Measurements from ENCODE around the gene OR51L1. TPM values are rescaled to one million over a fixed set of nuclear protein-coding genes. Genes with fewer than 3 reads are reported as not detected.
"Not testable (repeated sequence)": the region's sequence is repeated elsewhere in the genome, so short reads cannot be mapped to it uniquely, and the experiment has no call there.

OR51L1 gene, protein sequence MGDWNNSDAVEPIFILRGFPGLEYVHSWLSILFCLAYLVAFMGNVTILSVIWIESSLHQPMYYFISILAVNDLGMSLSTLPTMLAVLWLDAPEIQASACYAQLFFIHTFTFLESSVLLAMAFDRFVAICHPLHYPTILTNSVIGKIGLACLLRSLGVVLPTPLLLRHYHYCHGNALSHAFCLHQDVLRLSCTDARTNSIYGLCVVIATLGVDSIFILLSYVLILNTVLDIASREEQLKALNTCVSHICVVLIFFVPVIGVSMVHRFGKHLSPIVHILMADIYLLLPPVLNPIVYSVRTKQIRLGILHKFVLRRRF
- not detected in 2 replicates for total RNA-seq

DNA sequence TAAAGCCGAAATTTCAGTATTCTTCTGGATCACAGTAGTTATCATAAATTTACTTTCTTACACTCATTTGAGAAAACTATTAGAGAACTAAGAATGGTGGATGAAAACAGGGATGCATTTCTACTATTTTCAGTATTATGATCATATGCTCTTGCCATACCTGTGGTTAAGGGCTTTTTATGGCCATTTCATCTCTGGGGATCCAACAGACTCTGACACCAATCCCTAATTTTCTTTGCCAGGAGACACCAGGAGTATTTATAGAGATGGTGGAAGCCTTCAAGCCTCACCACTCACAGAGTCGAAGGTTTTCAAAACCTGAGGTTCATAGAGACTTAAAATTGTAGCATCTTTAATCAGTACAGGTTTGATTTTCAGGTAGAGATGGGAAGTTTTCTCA, at the start of gene OR51L1:
TSS of gene OR51L1 (plus strand) at position 301 of the 400 bp plus-strand sequence. CDS start 4,132 bp downstream, outside the sequence.
- no peaks in the 10 kb centered on the region for H3K36me3 ChIP-seq (ENCODE audit: insufficient read depth, low read length)
- DNase-seq (ENCODE audit: insufficient read length, low spot score, missing footprints): no peak
- H3K4me3 ChIP-seq (ENCODE audit: insufficient read depth, low read length): no peak within 1 kb of the TSS
- no peaks in the 10 kb centered on the region for H4K20me1 ChIP-seq (ENCODE audit: insufficient read depth, low read length)
- H3K9me3 ChIP-seq (ENCODE audit: low read depth, low read length): no peaks in the 10 kb centered on the region
- H3K27ac ChIP-seq (ENCODE audit: low read depth, low read length): no peak within 1 kb of the TSS
- H3K4me2 ChIP-seq (ENCODE audit: insufficient read depth, low read length): no peak within 1 kb of the TSS
- no peaks in the 10 kb centered on the region for H3K4me1 ChIP-seq (ENCODE audit: insufficient read depth, low read length)
- no peaks in the 10 kb centered on the region for H3K79me2 ChIP-seq (ENCODE audit: insufficient read depth, low read length)
- no peak within 1 kb of the TSS for H2AFZ ChIP-seq (ENCODE audit: low read length)
- TF ChIP-seq CTCF (IDR thresholded peaks at IDR 0.05; ENCODE audit: extremely low read depth, low read depth, low read length): no peak
- H3K27me3 ChIP-seq (ENCODE audit: insufficient read depth, low read length): no peaks in the 10 kb centered on the region

DNA sequence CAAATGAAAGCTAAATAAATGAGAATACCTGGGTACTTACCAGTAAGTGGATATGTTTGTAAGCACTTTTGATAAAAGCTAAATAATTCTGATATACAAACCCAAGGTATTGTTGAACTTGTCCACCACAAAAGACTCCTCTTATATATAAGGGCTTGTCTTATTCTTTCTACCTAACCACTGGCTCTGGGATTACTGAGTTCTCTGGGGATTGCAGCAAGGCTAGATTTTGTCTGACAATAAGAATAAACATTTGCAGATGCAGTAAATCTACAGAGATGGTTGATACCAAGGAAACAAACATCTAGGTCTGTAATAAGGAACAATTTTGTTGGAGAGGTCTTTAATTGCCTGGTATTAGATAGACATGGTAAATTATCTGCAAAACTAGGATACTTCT, 47.1 kb upstream of the OR51L1 start, which contains the start of gene OR51A4:
TSS of gene OR51A4 (minus strand) at position 101 of the 400 bp plus-strand sequence. CDS start 505 bp downstream, outside the sequence.
- no peaks in the 10 kb centered on the region for H3K79me2 ChIP-seq (ENCODE audit: insufficient read depth, low read length)
- H3K27ac ChIP-seq (ENCODE audit: low read depth, low read length): no peak within 1 kb of the TSS
- no peak for TF ChIP-seq CTCF (IDR thresholded peaks at IDR 0.05; ENCODE audit: extremely low read depth, low read depth, low read length)
- no peaks in the 10 kb centered on the region for H3K9me3 ChIP-seq (ENCODE audit: low read depth, low read length)
- no peak within 1 kb of the TSS for H3K4me2 ChIP-seq (ENCODE audit: insufficient read depth, low read length)
- DNase-seq (ENCODE audit: insufficient read length, low spot score, missing footprints): no peak
- H3K36me3 ChIP-seq (ENCODE audit: insufficient read depth, low read length): no peaks in the 10 kb centered on the region
- H4K20me1 ChIP-seq (ENCODE audit: insufficient read depth, low read length): no peaks in the 10 kb centered on the region
- no peak within 1 kb of the TSS for H3K4me3 ChIP-seq (ENCODE audit: insufficient read depth, low read length)
- H2AFZ ChIP-seq (ENCODE audit: low read length): no peak within 1 kb of the TSS
- H3K4me1 ChIP-seq (ENCODE audit: insufficient read depth, low read length): no peaks in the 10 kb centered on the region
- no peaks in the 10 kb centered on the region for H3K27me3 ChIP-seq (ENCODE audit: insufficient read depth, low read length)

DNA sequence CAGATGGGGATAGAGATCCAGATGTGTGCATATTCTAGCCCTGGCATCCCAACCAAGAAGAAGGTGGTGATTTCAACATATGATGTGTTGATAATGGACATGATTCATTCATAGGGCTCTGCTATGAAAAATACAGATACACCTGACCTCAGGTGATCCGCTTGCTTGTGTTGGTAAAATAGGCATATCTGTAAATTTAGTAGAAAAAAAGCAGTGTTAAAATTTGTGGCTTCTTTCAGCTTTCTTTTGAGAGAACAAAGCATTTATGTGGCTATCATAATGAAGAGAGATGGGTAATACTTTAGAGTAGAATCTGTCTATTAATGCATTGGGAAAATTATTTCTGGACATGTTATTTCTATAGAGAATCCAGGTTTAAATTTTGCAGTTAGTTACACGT, 39.0 kb upstream of the OR51L1 start, which contains the start of gene OR51A2:
TSS of gene OR51A2 (minus strand) at position 101 of the 400 bp plus-strand sequence. CDS start at position 101, 0 bp downstream.
- H3K27ac ChIP-seq (ENCODE audit: low read depth, low read length); H3K36me3 ChIP-seq (ENCODE audit: insufficient read depth, low read length); H4K20me1 ChIP-seq (ENCODE audit: insufficient read depth, low read length); H3K4me2 ChIP-seq (ENCODE audit: insufficient read depth, low read length); H3K79me2 ChIP-seq (ENCODE audit: insufficient read depth, low read length); H3K9me3 ChIP-seq (ENCODE audit: low read depth, low read length); H3K4me3 ChIP-seq (ENCODE audit: insufficient read depth, low read length); H3K27me3 ChIP-seq (ENCODE audit: insufficient read depth, low read length); DNase-seq (ENCODE audit: insufficient read length, low spot score, missing footprints); H3K4me1 ChIP-seq (ENCODE audit: insufficient read depth, low read length); H2AFZ ChIP-seq (ENCODE audit: low read length): not testable (repeated sequence)

DNA sequence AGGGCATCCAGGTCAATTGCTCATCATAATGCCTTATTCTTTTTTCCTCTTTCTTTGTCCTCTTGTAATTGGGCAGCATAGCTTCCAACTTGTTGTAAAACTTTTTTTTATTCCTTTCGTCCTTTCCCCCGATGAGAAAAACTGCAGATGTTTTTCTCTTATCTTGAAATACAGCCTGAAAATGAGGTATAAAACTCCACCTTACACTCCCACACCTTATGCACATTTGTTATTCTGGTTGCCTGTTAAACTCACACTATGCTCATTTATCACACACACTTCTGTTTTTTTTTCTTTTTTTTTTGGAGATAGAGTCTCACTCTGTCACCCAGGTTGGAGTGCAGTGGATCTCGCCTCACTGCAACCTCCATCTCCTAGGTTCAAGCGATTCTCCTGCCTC, 37.3 kb upstream of the OR51L1 start:
- Histone ChIP-seq H2AFZ (ENCODE audit: low read length) (no peak overlapping the region), H3K36me3 (ENCODE audit: insufficient read depth, low read length) (no peaks in the 10 kb centered on the region), H4K20me1 (ENCODE audit: insufficient read depth, low read length) (no peaks in the 10 kb centered on the region), H3K9me3 (ENCODE audit: low read depth, low read length) (no peaks in the 10 kb centered on the region), H3K4me2 (ENCODE audit: insufficient read depth, low read length) (no peak overlapping the region), H3K27me3 (ENCODE audit: insufficient read depth, low read length) (no peaks in the 10 kb centered on the region), H3K4me1 (ENCODE audit: insufficient read depth, low read length) (no peaks in the 10 kb centered on the region), H3K27ac (ENCODE audit: low read depth, low read length) (no peak overlapping the region), H3K4me3 (ENCODE audit: insufficient read depth, low read length) (no peak overlapping the region), H3K79me2 (ENCODE audit: insufficient read depth, low read length) (no peaks in the 10 kb centered on the region)
- no peak for TF ChIP-seq CTCF (IDR thresholded peaks at IDR 0.05; ENCODE audit: extremely low read depth, low read depth, low read length)
- no peak for DNase-seq (ENCODE audit: insufficient read length, low spot score, missing footprints)

Measured in osteoblast (primary cell).